AML-193 (cell line): ENCODE results near the gene ASMTL.
"Not testable (repeated sequence)": the region's sequence is repeated elsewhere in the genome, so short reads cannot be mapped to it uniquely, and the experiment has no call there.

Source experiments
- DNase-seq, 2 experiments: peaks; one replicate each; lab custom pipeline; 2025; lab: John Stamatoyannopoulos, UW

The ASMTL gene, protein sequence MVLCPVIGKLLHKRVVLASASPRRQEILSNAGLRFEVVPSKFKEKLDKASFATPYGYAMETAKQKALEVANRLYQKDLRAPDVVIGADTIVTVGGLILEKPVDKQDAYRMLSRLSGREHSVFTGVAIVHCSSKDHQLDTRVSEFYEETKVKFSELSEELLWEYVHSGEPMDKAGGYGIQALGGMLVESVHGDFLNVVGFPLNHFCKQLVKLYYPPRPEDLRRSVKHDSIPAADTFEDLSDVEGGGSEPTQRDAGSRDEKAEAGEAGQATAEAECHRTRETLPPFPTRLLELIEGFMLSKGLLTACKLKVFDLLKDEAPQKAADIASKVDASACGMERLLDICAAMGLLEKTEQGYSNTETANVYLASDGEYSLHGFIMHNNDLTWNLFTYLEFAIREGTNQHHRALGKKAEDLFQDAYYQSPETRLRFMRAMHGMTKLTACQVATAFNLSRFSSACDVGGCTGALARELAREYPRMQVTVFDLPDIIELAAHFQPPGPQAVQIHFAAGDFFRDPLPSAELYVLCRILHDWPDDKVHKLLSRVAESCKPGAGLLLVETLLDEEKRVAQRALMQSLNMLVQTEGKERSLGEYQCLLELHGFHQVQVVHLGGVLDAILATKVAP

DNA sequence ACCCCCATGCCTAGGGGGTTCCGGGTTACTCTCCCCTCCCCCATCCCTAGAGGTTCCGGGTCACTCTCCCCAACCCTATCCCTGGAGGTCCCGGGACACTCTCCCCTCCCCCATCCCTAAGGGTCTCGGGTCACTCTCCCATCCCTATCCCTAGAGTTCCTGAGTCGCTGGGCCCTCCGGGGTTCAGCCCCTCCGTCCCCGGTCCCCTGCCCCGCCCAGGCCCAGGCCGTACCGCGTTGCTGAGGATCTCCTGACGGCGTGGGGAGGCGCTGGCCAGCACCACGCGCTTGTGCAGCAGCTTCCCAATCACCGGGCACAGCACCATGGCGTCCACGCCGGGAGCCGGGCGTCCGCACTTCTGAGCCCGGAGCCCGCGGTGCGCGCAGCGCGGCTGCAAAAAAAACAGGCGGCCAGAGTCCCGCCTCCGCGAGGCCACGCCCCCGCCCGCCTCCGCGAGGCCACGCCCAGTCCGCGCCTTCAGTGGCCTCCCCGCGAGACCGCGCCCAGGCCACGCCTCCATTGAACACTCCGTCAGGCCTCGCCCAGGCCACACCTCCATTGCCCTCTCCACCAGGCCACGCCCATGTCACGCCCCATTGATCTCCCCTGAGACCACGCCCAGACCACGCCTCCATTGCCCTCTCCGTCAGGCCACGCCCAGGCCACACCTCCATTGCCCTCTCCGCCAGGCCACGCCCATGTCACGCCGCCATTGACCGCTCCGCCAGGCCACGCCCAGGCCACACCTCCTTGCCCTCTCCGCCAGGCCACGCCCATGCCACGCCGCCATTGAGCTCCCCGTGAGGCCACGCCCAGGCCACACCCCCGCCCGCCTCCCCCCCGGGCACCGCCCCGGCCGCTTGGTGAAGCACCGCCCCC is at the start of gene ASMTL:
Gene ASMTL, minus strand, starts transcription at position 394 of the 879 bp plus-strand sequence. Its CDS starts 69 bp downstream, at position 325.
- DNase-seq = no peak

DNA sequence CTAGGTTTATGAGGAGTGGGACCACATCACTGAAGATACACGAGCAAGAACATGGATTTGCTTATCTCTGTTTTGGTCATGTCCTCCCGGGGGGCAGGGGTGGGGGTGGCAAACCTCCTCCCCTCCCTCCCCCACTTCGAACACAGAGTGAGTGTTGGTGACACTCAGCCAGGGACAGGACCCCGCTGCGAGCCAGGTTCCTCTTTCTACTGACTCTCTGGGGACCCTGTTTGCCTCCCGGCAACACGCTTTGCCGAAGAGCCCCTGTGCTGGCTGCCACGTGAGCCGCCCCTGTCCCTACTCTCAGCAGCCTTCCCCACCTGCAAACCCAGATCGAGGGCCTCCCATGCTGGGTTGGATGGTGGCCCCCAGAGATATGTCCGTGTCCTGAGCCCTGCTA is 49.5 kb upstream of the ASMTL start:
- DNase-seq = no peak

DNA sequence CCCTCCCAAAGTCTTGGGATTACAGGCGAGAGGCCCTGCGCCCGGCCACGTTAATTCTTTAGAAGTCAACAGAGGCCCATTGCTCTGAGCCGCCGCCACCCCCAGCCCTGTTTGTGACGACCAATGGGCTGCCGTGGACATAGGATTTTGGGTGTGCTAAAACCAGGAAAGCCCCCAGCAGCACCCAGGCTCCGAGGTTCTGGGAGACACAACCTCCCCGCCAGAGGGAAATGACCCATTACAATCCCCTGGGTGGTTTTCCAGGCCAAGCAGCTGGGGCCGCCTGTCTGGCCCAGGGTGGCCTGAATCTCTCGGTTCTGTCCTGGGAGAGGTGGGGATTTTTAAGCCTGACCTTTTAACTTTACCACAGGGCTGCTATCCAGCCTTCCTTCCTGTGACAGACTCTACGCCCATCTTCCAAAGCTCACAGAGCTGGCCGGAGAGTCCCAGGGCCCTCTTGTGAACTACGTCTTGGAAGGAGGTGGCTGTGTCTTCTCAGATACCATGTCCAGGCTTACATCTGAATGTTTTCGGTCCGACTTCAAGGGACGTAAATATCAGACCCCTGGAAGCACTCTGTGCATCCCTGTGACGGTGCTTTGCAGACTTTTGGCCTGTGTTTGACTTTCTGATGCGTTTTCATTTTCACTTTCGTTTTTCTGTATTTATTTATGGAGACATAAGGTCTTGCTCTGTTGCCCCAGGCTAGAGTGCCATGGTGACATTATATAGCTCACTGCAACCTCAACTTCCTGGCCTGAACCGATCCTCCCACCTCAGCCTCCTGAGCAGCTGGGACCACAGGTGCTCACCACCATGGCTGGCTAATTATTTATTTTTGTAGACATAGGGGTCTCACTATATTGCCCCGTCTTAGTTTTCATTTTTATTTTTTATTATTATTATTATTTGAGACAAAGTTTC is 48.3 kb upstream of the ASMTL start:
- no peak for DNase-seq

DNA sequence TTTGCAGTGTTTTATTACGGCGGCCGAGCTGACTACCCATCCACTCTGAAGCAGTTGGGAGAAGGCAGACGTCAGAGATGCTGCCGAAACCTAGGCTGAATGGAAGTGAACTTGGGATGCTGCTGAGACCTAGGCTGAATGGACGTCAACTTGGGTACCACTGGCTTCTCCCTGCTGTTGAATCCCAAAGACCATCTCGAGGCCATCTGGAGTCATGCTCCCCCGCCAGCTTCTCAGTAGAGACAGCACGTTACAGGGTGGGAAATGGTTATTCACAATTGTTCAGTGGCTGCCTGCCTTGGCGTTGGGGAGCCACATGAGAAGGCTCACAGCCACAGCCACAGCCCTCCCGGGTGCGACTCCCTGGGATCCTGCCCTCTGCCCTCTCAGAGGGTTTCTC is 43.4 kb upstream of the ASMTL start:
- no peak for DNase-seq

DNA sequence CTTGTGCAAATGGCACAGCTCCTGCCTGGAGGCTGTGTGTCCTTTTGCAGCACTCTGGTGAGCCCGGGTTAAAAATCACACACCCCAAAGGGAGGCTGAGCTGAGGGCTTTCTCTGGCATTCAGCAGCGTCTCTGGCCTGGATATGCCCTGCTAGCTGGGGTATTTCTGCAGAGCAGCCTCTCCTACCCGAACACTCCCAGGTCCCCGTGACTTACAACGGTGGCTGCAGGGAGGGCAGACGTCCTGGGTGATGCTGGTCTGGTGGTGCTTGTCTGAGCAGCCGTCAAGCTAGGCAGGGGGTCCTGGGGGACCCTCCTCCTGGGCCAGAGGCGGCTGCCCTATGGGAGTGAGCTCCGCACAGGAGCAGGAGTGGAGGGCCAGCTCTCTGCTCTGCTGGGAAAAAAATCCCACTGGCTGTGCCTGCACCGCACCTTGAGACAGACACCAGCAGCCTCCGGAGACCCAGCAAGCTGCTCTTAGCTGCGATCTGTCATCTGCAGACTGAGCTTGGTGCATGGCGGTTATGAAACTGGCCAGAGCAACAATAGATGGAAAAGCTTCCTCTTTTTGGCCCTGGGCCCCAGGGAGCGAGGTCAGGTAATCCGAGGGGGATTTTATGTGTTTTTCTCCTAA is 41.3 kb upstream of the ASMTL start:
- DNase-seq = peak; percentile 20 to 34

DNA sequence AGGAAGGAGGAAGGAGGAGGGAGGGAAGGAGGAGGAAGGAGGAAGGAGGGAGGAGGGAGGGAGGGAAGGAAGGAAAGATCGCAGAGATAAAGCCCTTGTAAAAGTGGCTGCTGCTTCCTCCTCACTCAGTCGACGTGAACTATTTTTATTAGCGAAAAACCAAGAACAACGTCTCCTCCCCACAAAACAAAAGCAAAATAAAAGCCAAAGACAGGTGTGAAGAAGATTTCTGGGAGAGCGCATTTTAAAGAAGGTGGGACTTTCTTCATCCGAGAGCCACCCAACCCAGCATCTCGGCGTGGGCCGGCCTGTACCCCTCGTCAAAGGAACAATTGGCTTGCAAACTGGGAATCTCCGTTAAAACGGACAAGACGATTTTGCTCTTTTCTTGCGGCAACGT is 40.7 kb upstream of the ASMTL start:
- DNase-seq = no peak

DNA sequence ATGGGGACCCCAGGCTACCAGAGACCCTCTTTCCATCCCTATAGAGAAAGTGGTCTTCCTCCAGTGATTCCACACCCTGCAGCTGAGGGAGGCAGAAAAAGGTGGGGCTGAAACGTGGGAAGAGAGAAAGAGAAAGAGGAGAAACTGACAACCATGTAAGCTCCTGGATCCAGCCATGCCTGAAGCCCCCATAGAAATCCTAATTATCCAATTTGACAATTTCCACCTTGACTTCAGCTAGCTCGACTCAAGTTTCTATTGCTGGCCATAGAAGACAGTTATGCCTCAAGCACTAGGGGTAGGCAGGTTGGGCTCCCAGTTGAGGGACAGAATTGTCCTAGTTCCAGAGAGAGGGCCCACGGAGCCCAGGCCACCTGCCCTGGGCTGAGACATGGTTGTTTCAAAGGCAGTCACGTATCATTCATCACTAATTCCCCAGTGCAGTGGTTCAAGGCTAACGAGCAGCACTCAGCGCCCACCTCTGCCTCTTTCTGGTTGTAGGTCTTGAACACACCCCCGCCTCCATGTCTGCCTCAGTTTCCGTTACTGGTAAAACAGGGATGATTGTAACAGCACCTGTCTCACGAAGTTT is 39.8 kb upstream of the ASMTL start:
- DNase-seq = no peak

DNA sequence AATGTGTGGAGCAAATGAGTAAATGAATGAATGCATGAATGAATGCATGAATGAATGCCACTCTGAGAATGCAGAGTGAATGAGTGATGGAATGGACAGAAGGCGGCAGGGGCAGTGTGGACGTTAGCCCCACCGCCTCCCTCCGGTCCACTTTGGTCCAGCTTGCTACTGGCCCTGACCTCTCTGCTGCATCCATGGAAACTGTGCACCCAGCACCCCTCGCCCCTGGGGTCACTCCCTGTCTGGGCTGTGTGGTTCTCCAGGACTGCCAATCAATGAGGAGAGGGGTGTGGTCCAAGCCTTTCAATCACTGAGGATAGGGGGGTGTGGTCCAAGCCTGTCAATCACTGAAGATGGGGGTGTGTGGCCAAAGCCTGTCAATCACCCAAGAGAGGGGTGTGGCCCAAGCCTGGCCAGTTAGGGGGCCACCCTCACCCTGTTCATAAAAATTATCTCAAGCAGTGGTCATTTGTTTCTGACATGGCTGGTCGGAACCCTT is 39.2 kb upstream of the ASMTL start:
- no peak for DNase-seq

DNA sequence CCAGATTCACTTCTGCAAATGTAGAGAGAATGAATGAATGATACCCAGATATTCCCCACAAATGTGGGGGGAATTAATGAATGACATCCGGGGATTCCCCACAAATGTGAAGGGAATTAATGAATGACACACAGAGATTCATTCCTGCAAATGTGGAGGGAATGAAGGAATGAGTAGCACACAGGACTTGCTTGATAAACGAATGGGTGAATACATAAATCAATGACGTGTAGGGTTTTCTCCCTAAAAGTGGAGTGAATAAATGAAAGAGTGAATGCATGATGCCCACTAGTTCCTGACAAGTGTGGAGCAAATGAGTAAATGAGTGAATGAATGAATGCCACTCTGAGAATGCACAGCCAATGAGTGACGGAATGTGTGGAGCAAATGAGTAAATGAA is 38.5 kb upstream of the ASMTL start:
- not testable (repeated sequence) for DNase-seq

DNA sequence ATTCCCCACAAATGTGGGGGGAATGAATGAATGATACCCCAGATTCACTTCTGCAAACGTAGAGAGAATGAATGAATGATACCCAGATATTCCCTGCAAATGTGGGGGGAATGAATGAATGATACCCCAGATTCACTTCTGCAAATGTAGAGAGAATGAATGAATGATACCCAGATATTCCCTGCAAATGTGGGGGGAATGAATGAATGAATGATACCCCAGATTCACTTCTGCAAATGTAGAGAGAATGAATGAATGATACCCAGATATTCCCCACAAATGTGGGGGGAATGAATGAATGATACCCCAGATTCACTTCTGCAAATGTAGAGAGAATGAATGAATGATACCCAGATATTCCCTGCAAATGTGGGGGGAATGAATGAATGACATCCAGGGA is 38.0 kb upstream of the ASMTL start:
- not testable (repeated sequence) for DNase-seq

DNA sequence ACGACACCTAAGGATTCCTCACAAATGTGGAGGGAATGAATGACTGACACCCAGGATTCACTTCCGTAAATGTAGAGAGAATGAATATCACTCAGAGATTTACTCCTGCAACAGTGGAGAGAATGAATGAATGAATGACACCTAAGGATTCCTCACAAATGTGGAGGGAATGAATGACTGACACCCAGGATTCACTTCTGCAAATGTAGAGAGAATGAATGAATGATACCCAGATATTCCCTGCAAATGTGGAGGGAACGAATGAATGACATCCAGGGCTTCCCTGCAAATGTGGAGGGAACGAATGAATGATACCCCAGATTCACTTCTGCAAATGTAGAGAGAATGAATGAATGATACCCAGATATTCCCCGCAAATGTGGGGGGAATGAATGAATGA is 36.6 kb upstream of the ASMTL start:
- not testable (repeated sequence) for DNase-seq

DNA sequence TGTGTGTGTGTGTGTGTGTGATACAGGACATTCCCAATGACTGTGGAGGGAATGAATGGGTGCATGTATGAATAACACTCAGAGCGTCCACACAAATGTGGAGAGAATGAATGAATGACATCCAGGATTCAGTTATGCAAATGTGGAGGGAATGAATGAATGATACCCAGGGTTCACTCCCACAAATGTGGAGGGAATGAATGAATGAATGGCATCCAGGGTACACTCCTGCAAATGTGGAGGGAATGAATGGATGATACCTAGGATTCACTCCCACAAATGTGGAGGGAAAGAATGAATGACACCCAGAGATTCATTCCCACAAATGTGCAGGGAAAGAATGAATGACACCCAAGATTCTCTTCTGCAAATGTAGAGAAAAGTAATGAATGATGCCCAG is 36.0 kb upstream of the ASMTL start:
- DNase-seq = no peak

DNA sequence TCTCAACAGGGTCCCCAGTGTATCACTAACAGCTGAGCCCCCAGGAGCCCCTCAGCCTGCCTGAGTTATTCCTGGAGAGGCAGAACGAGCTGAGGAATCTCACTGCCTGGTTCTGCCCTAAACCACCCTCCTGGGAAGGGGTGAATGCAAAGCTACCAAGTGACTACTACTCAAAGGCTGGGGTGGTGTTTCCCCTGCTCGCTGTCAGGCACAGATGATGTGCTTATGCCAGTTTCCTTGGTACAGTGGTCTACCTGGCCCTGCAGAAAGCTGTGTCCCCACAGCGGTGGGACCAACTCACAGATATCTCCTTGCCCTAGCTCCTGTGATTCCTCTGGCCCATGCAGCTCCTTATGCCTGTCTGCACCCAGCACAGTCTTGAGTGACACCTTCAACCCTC is 35.4 kb upstream of the ASMTL start:
- DNase-seq = no peak

DNA sequence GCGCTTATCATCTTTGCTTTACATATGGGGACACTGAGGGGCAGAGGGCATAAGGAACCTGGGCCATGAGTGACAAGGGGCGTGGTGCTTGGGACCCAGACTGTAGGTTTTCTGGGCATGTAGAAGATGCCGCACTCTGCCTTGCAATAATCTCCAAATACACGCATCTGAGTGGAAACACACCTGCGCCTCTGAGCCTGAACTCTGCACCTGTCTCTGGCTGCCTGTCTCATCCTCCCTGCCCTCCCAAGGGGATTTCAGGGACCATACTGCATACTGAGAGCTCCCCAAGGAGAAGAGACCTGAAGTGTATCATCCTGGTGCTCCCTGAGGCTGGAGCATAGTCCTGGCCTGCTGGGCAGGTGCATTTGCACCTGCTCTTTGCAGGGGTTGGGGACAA is 34.7 kb upstream of the ASMTL start:
- DNase-seq = no peak

DNA sequence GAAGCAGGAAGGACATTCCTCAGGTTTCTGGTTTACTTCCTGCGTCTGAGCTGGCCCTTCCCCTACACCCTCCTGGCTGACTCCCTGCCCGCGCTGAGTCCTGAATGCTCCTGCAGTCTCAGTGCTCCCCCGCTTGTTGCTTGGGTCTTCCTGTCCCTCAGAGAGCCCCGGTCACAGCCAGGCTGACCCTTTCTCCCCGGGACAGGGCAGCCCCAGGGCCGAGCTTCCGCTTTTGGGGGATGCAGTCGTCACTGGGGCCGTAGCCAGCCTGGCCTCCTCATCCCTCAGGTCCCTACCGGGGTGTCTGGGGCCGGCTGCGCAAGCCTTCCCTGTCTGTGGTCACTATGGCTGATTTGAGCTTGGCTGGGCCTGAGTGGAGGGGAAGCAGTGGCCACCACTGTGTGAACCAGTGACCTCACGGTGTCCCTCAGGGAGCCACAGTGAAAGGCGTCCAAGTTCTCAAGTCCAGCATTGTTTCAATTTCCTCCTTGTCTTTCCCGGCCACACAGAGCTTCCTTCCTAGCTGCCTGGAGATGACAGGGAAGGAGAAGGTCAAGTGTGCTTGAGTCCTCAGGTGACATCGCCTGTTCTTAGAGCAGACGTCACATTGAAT is 34.1 kb upstream of the ASMTL start:
- DNase-seq = no peak

DNA sequence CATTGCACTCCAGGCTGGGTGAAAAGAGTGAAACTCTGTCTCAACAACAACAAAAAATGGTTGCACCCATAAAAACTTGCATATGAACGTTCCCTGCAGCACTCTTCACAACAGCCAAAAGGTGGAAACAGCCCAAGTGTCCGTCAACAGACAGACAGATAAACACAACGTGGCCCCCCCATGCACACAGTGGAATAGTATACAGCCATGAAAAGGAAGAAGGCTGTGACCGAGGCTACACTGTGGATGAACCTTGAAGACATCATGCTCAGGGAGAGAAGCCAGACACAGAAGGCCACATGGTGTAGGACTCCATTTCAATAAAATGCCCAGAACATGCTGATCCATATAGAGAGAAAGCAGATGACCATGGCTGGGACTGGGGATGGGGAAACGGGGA is 33.5 kb upstream of the ASMTL start:
- no peak for DNase-seq

DNA sequence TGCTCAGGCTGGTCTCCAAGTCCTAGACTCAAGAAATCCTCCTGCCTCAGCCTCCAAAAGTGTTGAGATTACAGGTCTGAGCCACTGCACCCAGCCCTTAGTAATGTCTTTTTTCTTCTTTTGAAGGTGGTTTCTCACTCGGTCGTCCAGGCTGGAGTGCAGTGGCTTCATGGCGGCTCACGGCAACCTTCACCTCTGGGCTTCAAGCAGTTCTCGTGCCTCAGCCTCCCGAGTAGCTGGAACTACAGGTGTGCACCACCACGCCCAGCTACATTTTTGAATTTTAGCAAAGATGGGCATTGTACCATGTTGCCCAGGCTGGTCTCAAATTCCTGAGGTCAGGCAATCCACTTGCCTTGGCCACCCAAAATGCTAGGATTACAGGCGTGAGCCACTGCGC is 32.3 kb upstream of the ASMTL start:
- DNase-seq = no peak

DNA sequence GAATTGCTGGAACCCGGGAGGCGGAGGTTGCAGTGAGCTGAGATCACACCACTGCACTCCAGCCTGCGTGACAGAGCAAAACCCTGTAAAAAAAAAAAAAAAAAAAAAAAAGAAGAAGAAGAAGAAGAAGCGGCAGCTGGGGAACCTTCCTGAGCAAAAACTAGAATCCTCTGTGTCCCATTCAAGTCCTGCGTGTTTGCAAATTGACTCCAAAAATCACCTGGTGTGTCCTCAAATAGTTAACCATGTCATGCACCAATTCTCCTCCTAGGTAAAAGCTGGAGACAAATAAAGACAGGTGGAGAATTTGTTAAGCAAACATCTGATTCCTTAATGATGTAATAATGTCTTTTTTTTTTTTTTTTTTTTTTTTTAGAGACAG is 31.9 kb upstream of the ASMTL start:
- no peak for DNase-seq

DNA sequence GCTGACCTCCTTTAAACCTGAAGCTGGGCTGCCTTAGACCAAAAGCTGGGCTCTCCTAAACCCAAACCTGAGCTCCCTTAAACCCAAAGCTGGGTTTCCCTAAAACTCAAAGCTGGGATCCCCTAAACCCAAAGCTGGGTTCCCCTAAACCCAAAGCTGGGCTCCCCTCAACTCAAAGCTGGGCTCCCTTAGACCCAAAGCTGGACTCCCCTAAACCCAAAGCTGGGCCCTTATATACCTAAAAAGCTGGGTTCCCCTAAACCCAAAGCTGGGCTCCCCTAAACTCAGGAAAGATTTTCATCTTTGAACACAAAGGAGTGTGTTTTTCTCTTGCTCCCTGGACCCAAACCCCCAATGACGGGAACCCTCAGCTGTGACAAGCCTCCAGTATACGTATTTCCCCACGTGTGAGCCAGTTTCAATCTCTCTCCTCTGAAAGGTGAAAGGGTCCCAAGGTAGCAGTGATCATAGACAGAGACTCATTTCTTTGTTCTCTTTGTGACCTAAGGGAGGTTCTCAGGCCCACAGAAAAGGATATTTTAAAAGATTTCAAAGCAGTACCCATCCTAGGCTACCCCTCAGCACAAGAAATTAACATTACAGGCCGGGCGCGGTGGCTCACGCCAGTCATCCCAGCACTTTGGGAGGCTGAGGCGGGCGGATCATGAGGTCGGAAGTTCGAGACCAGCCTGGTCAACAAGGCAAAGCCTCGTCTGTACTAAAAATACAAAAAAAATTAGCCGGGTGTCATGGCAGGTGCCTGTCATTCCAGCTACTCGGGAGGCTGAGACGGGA is 31.3 kb upstream of the ASMTL start:
- DNase-seq = no peak
